IPS DF 4.7 (cell line): ENCODE data around the gene CALCOCO1.

Experiments used
- DNase-seq: peaks from one replicate; pipeline ENCODE4 v3.0.0-alpha.2; 2013; ENCODE audit warnings: low spot score; ENCODE audit errors: extremely low read depth

CALCOCO1 gene

GRCh38 chr12:53667080-53667479 lies 60.2 kb downstream of the CALCOCO1 start:
- DNase-seq, result no peak

GRCh38 chr12:53664936-53665335 lies 62.3 kb downstream of the CALCOCO1 start:
- DNase-seq, result no peak

GRCh38 chr12:53664191-53664590 lies 63.1 kb downstream of the CALCOCO1 start:
- no peak for DNase-seq

DNA sequence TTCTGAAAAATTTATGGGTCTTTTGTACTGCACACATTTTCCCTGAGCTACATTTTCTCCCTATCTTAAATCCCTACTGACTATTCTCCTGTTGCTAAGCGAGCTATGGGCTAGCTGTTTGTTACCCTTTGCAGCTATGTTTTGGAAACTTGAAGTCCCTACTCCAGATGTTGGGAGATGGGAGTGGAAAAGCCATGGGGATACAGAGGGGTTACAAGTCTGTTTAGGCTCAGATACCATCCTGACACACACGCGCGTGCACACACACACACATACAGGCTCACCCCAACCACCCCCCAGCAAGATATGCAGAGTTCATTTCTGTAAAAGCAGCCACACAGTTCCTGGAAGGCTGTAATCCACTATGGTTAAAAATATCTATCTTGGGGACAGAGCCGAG lies 67.2 kb downstream of the CALCOCO1 start:
- DNase-seq, result no peak

DNA sequence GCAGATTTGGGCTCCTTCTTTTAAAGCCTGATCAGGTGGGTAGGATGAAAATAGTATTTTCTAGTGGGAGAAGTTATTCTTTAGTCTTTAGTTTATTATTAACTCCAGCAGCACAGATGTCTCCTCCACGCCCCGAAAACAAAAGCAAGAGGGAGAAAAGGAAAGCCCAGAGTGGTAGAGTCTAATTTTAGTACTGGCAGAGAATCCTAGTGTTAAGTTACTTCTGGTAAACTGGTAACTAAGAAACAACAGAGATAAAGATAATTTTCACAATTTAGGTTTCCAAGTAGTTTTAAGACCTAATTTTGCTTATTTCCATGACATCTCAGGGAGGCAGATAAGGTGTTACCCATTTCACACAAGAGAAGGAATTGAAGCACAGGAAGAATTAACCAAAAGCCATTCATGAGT lies 67.7 kb downstream of the CALCOCO1 start:
- no peak for DNase-seq

GRCh38 chr12:53659011-53659551 lies 68.2 kb downstream of the CALCOCO1 start:
- DNase-seq, result no peak
